ENCODE measurements around the gene ARID4B.
"Not testable (repeated sequence)": the region's sequence is repeated elsewhere in the genome, so short reads cannot be mapped to it uniquely, and the experiment has no call there.

Gene ARID4B

DNA sequence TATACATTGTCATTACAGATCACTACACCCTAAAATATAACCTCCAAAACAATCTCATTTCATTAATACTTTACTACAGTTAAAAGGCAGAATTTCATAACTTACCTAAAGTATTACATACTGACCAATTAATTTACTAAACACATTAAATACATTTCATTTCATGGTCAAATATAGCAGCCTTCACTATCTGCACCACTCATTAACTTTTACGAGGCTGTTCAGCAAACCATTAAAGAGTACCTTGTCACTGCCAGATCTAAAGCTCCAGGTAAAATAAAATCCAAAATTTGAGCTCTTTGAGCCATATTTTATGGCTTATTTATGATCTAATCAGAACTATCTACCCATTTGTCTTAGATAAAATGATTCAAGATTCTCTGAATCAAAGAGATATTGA is 100.6 kb downstream of the ARID4B start:
- DNase-seq (ENCODE audit: low spot score) = no peak

DNA sequence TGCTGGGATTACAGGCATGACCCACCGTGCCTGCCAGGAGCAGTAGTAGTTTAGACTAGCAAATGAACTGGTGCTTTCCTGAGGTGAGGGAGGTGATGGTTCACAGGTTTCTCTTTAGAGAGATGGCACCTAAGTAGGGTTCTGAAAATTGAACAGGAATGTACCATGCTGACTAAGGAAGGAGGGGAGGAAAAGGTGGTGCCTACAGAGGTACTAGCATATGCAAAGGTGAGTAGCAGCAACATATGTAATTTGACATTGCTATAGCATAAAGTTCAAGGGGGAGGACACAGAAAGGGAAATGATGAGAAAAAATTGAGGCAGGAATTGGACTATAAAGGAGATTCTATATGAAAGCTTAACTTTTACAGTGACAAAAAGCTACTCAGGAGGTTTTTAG is 101.0 kb downstream of the ARID4B start:
- no peak for DNase-seq (ENCODE audit: low spot score)

DNA sequence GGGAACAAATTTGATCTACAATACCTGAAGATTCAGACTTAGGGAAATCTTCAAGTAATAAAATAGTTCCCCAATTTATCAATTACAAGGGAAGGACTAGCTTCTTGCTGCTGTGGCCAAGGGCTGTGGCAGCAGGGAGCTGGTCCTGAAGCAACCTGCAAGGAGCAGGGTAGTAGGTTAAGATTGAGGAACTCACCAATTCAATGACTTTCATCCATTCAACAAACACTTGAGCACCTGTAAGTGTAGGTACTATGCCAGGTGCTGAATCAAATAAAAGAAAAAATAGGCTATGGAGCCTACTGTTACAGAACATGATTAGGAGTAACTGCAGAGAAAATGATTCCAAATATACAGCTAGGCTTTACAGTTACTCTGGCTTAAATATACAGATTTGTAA is 102.7 kb downstream of the ARID4B start:
- DNase-seq (ENCODE audit: low spot score) = no peak

DNA sequence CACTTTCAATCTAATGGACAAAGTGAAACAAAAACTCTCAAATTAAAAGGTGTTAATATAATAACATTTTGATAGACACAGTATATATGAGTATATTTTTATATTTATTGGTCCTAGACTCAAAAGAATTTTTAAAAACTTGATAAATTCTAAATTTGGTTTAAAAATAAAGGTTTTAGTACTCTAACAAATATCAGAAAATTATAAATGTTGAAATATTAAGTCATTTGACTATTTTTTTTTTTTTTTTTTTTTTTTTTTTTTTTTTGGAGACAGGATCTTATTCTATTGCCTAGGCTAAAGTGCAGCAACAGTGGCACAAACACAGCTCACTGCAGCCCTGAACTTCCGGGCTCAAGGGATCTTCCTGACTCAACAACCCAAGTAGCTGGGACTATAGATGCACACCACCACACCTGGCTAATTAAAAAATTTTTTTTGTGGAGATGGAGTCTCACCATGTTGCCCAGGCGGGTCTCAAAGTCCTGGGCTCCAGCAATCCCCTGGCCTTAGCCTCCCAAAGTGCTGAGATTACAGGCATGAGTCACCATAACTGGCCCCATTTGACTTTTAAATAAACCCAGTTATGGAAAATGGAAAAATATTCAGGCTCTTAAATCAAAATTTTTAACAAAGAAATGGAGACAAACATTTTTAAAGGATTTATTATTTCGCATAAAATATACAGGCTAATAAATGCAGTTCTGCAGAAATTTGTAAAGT is 106.2 kb downstream of the ARID4B start:
- no peak for DNase-seq (ENCODE audit: low spot score)

DNA sequence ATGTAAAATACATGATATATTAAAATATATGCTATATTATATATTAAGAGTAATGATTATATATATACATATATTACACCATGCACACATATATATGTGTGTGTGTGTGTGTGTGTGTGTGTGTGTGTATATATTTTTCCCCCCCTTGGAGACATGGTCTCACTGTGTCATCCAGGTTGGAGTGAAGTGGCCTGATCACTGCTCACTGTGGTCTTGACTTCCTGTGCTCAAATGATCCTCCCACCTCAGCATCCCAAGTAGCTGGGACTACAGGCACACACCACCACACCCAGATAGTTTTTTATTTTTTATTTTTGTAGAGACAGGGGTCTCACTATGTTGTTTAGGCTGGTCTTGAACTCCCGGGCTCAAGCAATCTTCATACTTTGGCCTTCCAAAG is 112.5 kb downstream of the ARID4B start:
- DNase-seq (ENCODE audit: low spot score) = no peak

DNA sequence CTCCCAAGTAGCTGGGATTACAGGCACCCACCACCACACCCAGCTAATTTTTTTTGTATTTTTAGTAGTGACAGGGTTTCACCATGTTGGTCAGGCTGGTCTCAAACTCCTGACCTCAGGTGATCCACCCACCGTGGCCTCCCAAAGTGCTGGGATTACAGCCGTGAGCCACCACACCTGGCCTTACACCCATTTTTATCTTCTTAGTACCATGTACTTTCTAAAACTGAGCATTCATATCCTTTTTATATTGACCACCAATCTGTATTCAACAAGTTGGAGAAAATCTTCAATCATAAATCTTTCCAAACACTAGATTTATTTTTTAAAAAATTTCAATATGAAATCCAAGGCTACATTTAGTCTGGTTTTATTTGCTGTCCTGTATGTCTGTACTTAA is 113.0 kb downstream of the ARID4B start:
- DNase-seq (ENCODE audit: low spot score) = not testable (repeated sequence)

DNA sequence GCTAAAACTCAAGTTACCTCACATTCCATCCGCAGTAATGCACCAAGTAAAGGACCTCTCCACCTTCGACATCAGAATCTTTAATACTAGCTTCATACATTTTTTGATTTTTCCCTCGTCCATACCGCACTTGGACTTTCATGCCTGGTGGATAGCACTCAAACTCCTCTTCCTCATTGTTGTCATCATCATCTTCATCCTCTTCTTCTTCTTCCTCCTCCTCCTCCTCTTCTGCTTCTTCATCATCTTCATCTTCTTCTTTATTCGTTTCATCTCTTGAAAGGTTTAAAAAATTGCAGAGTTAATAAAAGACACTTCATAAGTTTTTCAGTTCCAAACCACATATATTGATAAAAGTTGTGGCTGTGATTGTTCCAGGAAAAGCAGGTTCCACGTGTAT is 114.2 kb downstream of the ARID4B start:
- DNase-seq (ENCODE audit: low spot score) = no peak

DNA sequence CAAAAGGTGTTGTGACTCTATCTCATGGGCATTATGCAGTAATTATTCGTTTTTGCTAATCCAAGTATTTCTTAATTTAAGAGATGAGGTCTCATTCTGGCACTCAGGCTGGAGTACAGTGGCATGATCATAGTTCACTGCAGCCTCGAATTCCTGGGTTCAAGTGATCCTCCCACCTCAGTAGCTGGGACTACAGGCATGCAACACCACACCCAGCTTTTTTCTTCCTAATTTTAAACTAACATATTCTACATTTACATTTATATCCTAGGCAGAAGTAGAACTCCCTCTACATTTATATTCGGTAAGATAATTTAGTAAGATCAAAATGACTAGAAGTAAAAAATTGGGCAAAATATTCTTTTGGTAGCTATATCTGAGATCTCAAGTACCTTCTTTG is 116.5 kb downstream of the ARID4B start:
- DNase-seq (ENCODE audit: low spot score) = no peak

DNA sequence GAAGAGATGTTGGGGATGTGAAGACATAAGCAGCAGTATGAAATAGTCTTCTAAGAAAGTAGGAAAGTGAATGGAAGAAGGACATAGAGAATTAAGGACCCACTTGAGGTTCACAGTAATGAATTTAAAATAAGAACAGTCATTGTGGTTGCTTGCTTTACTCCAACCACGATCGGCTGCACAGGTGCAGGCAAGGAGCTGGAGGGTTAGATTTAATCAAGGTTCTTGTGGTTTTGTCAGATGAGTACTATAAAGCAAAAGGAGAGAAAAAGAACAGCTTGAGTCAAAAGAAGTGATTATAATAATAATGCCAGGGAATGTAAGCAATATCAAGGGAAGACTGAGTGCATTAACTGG is 120.8 kb downstream of the ARID4B start:
- no peak for DNase-seq (ENCODE audit: low spot score)

DNA sequence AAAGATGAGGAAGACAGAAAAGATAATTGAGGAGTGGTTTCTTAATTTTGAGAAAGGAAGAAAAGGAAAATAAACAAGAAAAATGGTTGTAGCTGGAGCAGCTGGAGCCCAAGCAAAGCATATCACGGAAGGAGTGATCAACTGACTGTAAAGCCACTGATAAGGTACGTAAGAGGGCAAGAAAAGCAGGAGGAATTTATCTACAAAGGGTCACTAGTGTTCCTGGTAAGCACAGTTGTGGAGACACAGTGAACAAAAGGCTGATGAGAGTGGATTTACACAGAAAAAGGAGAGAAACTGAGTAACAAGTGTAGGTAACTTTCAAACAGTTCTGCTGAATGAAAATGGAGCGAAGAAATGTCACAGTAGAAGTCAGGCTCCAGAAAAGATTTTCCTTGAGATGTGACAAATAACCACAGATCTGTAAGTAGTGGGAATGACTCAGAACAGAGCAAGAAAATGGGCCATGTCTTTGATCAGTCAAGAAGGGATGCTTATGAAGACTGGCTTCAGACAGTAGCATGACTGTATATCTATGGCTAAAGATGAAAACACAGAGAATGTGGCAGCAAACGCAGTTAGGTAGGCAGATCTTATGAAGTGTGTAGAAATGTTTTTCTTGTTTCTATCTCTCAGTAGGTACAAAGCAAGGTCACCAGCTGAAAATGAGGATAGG is 121.3 kb downstream of the ARID4B start:
- DNase-seq (ENCODE audit: low spot score) = no peak

DNA sequence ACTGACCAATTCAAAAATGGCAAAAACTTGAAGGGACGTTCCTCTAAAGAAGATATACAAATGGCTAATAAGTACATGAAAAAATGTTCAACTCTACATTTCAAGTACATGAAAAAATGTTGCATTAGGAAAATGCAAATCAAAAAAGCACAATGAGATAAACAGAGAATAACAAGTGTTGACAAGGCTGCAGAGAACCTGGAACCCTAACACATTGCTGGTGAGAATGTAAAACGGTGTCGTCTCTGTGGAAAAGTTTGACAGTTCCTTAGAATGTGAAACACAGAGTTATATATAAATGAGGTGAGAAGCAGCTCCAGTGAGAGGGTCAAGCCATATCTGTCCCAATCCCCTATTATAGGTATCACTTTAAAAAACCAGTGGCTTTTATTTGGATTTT is 122.3 kb downstream of the ARID4B start:
- DNase-seq (ENCODE audit: low spot score) = no peak

DNA sequence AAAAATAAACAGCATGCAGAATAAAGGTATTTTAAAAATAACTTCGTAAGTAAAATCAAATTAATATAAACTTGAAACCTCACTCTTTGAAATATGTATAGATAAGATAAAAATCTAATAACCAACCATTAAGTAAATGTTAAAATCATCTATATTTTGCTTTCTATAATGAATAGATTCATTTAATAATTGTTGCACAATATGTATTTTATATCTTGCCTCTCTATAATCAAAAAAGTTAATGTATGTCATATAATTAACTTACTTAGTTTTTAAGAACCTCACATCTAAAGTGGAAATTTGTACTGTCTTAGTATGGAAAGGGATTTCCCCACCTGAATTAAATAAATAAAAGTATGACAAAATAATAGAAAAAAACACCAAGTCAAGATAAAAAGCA is 124.6 kb downstream of the ARID4B start:
- DNase-seq (ENCODE audit: low spot score) = no peak

DNA sequence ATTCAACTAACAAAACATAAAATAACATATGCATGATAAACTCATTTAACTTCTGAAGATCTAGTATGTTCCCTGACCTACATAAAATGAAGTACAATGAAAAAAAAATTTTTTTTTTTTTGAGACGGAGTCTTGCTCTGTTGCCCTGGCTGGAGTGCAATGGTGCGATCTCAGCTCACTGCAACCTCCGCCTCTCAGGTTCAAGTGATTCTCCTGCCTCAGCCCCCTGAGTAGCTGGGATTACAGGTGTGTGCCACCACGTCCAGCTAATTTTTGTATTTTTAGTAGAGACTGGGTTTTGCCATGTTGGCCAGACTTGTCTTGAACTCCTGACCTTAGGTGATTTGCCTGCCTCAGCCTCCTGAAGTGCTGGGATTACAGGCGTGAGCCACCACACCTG is 125.5 kb downstream of the ARID4B start:
- DNase-seq (ENCODE audit: low spot score) = not testable (repeated sequence)

DNA sequence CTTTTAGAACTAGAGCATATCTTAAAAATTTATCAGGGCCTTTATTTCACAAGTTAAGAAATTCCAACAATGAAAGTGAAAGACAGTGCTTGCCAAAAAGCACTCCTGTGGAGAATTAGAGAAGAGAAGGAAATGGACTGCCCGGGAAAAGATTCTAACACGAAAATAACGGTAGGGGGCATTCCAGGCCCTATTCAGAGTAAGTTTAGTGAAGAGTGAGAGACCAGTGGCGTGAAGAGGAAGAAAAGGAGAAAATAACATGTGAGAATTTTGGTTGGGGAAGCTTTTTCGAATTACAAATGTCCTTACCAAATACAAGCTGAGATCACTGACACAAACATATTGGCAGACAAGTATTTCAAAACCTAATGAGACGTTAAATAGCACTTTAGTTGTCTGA is 128.5 kb downstream of the ARID4B start:
- no peak for DNase-seq (ENCODE audit: low spot score)

DNA sequence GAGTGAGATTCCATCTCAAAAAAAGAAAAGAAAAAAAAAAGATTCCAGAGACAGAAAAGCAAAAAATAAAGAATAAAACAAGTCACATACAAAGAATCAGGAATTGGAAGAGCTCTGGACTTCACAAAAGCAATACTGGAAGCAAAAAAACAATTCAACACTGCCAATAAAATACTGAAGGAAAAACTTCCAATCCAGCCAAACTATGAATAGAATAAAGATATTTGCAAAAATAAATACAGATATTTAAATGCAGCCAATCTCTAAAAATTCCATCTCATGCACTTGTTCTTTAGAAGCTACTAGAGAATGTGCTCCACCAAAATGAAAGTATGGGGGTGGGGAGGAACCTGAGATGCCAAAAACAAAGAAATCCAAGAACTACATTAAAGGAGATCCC is 137.5 kb downstream of the ARID4B start:
- DNase-seq (ENCODE audit: low spot score) = no peak

DNA sequence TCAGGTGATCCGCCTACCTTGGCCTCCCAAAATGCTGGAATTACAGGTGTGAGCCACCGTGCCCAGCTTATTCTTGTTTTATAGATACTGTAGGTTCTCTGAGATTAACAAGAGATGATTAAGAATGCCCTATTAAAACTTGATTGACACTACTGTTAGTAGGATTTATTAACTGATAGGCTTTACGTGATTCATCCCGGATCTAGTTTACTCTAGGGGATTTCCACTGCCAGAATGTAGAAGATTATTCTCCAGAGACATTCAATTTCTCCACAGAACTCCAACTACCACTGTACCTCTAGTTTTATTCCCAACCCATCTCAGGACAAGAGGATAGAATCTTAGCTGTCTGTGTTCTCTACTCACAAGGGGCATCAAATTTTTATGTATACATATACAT is 140.7 kb downstream of the ARID4B start:
- DNase-seq (ENCODE audit: low spot score) = no peak

DNA sequence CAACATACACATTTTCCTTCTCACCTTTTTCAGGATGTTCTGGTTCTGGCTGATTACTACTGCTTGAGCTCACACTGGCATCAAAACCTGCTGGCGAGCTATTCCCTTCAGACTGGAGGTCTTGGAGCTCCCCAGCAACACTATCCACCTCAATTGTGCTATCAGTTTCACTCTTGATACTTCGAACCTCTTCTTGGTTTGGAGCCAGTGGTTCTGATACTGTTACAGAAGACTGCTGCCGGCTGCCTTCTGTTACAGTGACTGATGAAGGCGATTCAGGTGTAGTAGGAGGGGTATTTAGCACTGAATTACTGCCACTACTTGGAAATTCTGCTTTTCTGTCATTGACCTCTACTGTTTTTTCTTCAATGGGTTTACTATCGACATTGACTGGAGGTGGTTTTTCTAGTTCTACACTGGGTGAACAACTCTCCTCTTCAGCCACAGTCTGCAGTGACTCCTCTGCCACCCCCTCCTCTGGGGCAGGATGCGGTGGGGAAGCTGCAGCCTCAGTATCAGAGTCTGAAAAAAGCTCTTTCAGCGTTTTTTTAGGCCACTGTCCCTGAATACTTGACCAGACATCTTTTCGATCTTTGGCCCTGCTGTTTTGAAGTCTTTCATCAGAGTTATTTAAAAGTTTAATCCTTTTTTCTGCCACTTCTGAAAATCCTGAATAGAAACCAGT is 146.3 kb downstream of the ARID4B start:
- no peak for DNase-seq (ENCODE audit: low spot score)

DNA sequence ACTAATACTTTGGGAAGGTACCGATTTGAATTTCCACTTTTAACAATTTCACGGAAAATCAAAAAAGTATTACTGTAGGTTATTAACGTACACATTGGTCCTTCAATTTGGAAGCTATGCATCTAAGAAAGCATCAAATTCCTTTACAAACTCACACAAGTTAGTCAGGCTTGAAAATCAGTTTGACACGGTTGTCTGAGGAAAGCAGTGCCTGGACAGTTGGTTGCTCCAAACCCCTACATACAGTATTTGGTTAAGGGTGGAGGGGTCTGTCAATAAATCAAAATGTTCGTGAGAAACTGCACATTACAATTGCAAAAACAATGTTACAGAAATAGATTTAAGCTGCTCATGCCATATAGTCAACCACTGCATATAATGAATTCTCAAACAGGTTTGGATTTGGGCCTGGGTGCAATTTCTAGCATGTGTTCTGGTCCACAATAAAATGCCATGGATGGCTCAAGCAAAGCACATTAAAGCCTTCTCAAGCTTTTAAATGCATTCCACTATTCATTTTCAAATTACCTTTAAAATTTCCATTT is 147.0 kb downstream of the ARID4B start:
- DNase-seq (ENCODE audit: low spot score) = no peak

DNA sequence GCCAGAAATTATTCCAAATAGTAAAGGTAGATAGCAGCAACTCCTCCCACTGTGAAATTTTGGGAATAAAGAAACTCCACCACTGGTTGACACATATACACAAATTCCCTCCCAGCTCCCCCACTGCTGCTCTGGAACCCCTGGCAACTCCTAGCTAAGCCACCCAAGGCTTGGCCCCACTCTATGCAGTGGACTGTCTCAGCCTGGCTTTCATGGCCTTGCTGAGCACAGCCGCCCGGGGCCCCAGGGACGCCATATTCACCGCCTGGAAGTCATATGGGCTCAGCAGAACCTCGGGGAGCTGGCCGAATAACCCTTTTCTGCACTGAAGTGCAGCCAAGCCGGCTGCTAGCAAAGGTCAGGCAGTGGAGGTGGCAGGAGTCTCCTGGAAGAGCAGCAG is 151.5 kb downstream of the ARID4B start:
- no peak for DNase-seq (ENCODE audit: low spot score)

DNA sequence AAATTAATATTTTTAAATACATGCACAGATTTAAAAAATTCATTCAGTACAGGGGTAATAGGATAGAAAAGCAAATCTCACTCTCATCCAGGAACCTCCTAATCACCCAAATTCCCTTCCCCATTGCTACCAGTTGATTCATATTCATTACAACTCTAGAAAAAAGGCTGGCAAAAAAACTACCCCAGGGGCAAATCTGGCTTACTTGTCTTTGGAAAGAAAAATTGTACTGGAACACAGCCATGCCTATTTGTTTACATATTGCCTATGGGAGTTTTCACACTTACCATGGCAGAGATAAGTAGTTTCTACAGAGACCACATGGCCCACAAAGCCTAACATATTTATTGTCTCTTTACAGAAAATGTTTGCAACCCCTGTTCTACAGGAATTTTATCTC is 158.0 kb downstream of the ARID4B start:
- no peak for DNase-seq (ENCODE audit: low spot score)

DNA sequence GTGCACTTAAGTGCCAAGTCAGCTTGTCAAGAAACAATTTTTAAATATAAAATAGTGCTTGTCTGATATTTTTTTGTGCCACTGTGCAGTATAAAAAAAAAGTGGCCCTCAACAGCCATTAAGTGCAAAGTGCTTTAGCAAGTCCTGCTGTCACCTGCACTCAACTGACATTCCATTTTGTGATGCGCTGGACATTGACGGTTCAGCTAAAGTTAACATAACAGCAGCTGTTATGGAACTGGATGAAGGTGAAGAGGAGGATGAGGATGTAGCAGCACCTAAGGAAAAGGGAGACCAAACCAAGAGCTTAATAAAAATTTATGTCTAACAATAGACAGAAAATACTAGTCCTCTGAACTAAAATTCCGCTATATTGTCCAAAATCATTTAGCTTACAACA is 159.6 kb downstream of the ARID4B start:
- DNase-seq (ENCODE audit: low spot score) = no peak

DNA sequence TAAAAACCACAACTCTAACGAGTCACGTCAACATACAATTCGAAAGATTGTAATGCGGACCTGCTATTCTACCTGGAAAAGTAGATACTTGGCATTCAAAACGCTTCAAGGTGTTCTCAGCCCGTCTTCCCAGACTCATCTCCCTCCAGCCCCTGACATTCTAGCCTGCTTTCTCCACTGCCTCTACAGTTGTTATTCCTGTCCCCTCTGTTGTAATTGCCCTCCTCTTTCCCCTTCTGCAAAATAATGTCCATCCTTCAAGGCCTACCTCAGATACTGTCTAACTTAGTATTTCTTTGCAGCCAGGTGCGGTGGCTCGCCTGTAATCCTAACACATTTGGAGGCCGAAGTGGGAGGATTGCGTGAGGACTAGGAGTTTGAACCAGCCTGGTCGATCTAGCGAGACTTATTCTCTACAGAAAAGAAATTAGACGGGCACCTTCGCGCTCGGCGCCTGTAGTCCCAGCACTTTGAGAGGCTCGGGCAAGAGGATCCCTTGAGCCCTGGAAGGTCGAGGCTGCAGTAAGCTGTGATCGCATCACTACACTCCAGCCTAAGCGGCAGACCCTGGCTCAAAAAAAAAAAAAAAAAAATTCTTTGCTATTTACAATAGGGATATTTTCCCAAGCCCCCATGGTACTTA is 166.2 kb downstream of the ARID4B start:
- no peak for DNase-seq (ENCODE audit: low spot score)

Data from putamen (tissue), 1 donor.